ENCODE results near the gene SAC3D1. TPM values are rescaled to one million over a fixed set of nuclear protein-coding genes. Genes with fewer than 3 reads are reported as not detected.

The SAC3D1 gene
- total RNA-seq, 1 donor from 2014 or later: 5.6 TPM

GRCh38 chr11:65060913-65061408 lies 20.0 kb downstream of the SAC3D1 start:
- no peak overlapping the region for H3K4me3 ChIP-seq
- intact Hi-C loops (cut with micrococcal nuclease): no loop called here

GRCh38 chr11:65063532-65063931 lies 22.5 kb downstream of the SAC3D1 start:
- no peak overlapping the region for H3K4me3 ChIP-seq
- no peaks in the 10 kb centered on the region for H3K27me3 ChIP-seq (ENCODE audit: low read depth)
- H3K27ac ChIP-seq (replicated peaks): no peak overlapping the region
- no peaks in the 10 kb centered on the region for H3K36me3 ChIP-seq
- no peaks in the 10 kb centered on the region for H3K9me3 ChIP-seq (replicated peaks)
- DNase-seq: no peak
- H3K4me1 ChIP-seq: no peaks in the 10 kb centered on the region
- intact Hi-C loops (cut with micrococcal nuclease): no loop called here
- TF ChIP-seq CTCF (IDR thresholded peaks at IDR 0.05; ENCODE audit: borderline replicate concordance): no peak

More at GRCh38 chr11:65060913-65061408, 20.0 kb downstream of the SAC3D1 start:
- Histone ChIP-seq H3K36me3 (no peaks in the 10 kb centered on the region), H3K4me1 (no peaks in the 10 kb centered on the region), H3K27ac (replicated peaks) (no peak overlapping the region), H3K9me3 (replicated peaks) (no peaks in the 10 kb centered on the region), H3K27me3 (ENCODE audit: low read depth) (no peaks in the 10 kb centered on the region)
- no peak for DNase-seq
- no peak for TF ChIP-seq CTCF (IDR thresholded peaks at IDR 0.05; ENCODE audit: borderline replicate concordance)

GRCh38 chr11:65064847-65065240 lies 23.8 kb downstream of the SAC3D1 start:
- Histone ChIP-seq H3K27ac (replicated peaks) (no peak overlapping the region), H3K27me3 (ENCODE audit: low read depth) (no peaks in the 10 kb centered on the region), H3K9me3 (replicated peaks) (no peaks in the 10 kb centered on the region), H3K4me3 (no peak overlapping the region), H3K4me1 (no peaks in the 10 kb centered on the region), H3K36me3 (no peaks in the 10 kb centered on the region)
- intact Hi-C loops (cut with micrococcal nuclease): no loop called here
- DNase-seq: no peak
- no peak for TF ChIP-seq CTCF (IDR thresholded peaks at IDR 0.05; ENCODE audit: borderline replicate concordance)

GRCh38 chr11:65065851-65066250 lies 24.8 kb downstream of the SAC3D1 start:
- H3K36me3 ChIP-seq: no peaks in the 10 kb centered on the region
- no peak for TF ChIP-seq CTCF (IDR thresholded peaks at IDR 0.05; ENCODE audit: borderline replicate concordance)
- H3K27me3 ChIP-seq (ENCODE audit: low read depth): no peaks in the 10 kb centered on the region
- DNase-seq: no peak
- H3K4me1 ChIP-seq: no peaks in the 10 kb centered on the region
- no peak overlapping the region for H3K27ac ChIP-seq (replicated peaks)
- H3K4me3 ChIP-seq: no peak overlapping the region
- intact Hi-C loops (cut with micrococcal nuclease): no loop called here
- no peaks in the 10 kb centered on the region for H3K9me3 ChIP-seq (replicated peaks)

- no peaks in the 10 kb centered on the region for H3K36me3 ChIP-seq
- no peaks in the 10 kb centered on the region for H3K27me3 ChIP-seq (ENCODE audit: low read depth)
- no peak for TF ChIP-seq CTCF (IDR thresholded peaks at IDR 0.05; ENCODE audit: borderline replicate concordance)
- H3K27ac ChIP-seq (replicated peaks): no peak overlapping the region
- H3K4me3 ChIP-seq: no peak overlapping the region
- no peaks in the 10 kb centered on the region for H3K9me3 ChIP-seq (replicated peaks)
- no peak for DNase-seq
- no peaks in the 10 kb centered on the region for H3K4me1 ChIP-seq
- intact Hi-C loops (cut with micrococcal nuclease): no loop called here
Observed at GRCh38 chr11:65066315-65066714, 25.3 kb downstream of the SAC3D1 start.
